HG03571 (cell line): ENCODE measurements around the gene TCERG1L.

Experiments used
- ATAC-seq: cut with Tn5 transposase; IDR thresholded peaks from one replicate; pipeline ENCODE4 v1.9.1; 2021; ENCODE audit not compliant: unreplicated experiment

TCERG1L gene

DNA sequence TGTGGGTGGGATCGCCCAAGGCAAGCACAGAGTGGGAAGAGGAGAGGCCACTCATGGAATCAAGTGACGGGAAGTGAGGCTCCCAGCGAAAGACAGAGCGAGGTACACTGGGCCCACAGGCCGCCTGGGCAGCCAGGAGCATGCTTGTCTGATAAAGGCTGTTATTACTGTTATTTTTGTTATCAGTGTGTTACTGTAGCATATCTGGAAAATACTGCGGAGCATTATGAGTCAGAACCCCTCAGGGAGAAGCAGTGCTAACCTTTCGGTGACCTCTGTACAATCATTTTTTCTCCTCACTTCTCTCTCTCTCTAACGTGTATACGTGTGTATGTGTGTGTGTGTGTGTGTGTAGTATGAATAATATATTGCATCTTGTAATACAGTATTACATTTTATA lies 3.8 kb upstream of the TCERG1L start:
- no peak for ATAC-seq

DNA sequence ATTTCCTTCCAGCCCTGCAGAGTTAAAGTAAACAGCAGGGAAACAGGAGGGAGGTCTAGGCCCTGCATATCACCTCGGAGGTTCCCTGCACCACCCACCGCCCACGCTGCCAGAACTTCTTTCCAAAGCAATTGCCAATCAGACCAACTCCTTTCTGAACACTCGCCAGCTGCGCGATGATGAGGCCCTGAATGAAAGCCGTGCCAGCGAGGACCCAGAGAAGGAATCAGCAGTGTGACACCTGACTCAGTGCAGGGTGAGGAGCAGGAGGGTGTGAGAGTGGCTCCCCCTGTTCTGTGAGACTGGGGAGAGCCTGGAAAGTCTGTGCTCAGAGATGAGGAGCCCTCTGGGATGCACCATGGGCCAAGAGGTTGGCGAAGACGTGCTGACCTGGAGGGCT lies 3.3 kb upstream of the TCERG1L start:
- ATAC-seq, result no peak

DNA sequence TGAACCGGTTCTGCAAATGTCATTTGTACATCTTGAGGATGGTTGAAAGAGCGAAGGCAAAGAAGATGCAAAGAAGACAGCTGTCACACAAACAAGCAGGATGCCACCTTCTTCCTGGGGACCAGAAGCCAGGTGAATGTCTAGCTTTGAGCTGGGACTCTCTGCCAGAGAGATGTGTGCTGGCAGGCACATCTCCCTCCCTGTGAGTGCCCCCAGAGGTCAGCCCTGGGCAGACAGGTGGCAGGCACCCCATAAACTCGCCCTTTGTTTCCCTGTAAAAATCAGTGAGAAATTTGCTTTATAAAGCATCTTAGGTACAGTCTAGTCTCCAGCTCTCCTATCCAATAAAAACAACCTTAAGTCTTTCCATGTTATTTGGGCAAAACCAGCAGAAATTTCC lies 2.6 kb upstream of the TCERG1L start:
- no peak for ATAC-seq

DNA sequence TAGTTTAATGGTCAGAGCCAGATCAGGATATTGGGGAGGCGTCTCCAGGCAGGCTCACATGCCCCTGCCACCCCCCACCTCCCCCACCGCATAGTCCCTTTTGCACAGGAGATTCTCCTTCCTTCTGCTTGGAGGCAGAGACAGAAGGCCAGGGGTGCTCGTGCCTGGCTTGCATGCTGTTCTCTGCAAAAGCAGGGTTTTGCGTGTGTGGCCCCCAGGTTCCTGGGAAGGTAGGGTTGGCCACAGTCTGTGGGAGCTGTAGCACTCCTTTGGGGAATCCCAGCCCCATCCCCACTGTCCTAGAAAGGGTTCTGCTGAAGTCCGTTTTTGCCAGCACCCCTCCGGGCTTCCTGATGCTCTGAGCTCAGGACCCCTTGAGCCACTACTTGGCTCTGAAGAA lies 1.9 kb upstream of the TCERG1L start:
- no peak for ATAC-seq

DNA sequence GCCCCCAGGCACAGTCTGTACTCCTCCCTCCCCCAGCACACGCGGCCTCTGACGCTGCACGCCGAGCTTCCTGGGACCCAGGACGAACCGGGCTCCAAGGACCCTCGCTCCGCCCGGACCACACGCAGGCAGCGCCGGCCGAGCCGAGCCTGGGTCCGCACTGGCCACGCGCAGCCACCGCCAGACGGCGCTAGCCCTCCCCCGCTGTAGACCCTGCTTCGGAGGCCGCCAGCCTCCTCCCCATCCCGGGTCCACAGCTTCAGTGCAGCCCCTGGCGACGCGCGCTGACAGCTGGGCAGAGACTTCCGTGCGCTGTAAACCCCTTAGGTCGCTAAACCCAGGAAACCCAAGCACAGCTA lies 936 bp upstream of the TCERG1L start:
- ATAC-seq, result no peak

DNA sequence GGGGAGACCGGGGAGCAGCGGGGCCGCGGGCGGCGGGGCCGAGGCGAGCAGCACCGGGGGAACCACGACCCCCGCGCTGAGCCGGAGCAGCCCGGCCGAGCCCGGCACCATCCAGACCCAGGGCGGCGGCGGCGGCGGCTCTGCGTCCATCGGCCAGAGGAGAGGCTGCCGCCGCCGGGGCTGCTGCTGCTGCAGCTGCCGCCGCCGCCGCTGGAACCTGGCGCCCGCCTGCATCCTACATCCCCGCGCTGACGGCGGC lies 190 bp downstream of the TCERG1L start:
- ATAC-seq, result no peak

DNA sequence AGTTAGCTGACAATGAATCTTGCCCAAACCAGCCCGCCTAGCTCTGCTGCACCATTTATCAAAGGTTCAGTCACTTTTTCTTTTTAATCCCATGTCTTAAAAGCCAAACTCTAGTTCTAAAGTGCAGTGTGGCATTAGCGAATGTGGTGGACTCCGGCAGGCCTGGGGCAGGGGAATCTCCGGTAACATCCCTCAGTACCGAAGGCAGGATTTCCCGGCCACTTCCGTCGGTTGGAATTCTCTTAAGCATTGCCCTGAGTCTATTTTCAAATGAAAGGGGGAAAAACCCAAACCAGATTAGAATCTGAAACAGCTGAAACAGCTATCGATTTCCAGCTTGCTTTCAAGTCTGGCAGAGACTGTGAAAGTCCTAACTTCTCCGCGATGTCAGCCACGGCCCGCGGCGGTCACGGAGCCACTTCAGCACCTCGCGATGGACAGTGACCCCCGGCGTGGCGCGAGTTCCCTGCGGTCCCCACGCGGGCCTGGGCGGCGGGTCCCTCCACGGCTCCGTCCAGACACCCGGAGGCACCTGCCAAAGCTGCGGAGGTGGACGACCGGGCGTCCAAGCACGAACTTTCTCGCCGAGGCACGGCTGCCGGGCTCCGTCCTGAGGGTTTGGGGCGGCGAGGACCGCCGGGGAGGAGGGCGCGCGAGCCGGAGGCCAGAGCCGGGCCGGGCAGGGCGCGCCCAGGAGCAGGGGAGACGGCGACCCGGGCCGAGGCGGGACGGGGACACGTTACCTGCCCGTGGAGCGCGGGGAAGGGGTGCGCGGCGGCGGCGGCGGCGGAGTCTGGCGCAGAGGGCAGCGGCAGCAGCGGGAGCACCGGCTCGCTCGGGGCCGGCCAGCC lies 745 bp downstream of the TCERG1L start:
- no peak for ATAC-seq

DNA sequence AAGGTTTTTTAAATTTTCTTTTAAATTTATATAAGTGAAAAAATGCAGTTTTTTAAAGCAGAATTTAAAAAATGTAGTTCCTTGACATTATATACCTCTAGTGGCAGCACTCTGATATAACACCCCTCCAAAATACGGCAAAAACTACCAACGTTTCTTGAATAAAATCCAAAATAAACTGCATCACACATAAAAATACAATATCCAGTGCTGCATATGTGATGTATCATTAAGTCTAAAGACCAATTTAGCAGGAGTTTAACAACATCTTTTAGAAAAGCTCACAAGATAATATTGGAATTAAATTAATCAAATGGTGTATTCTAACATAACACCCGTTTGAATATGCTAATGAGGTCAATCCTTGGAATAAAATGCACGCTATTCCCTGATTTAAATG lies 1.4 kb downstream of the TCERG1L start:
- no peak for ATAC-seq

DNA sequence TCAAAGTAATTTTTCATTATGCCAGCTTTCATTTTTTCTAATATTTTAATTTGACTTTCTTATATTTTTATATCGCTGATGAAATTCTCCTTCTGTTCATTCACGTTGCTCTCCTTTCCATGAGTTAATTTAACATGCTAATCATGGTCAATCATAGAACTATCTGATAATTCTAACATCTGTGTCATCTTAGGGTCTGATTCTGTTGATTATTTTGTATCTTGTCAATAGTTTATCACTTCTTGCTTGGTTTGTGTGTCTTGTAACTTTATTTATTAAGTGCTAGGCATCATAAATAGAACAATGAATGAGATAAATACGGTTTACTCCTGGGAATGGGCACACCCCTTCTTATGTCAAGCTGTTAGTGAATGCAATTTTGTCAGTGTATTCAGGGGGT lies 11.0 kb downstream of the TCERG1L start:
- no peak for ATAC-seq

DNA sequence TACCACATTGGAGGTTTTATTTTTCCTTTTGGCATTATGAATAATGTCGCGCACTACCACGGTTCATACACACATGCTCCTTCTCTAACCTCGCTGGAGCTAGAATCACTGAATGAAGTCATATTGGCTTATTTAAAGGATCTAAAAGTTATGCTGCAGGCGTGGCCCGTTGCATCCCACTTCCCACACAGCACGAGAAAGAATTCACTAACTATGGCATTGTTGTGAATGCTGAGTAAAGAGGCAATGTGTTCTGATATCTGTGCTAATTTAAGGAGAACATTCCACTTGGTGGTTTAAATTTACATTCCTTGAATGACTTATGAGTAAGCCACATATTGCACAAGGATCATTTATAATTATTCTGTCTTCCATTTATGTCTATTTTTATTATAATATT lies 20.7 kb downstream of the TCERG1L start:
- ATAC-seq, result no peak

DNA sequence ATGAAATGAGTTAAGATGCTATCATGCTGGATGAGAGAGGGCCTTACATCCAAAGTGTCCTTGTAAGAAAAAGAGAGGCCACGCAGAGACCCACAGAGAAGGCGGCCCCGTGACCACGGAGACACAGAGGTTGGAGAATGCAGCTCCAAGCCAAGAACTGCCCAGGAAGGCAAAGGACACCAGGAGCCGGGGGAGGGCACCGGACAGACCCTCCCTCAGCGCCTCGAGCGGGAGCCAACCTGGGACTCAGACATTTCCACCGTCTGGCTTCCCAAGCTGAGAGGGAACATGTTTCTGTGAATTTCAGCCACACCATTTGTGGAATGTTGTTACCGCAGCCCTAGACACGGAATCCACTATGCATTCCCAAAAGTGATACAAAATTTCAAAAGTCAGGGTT lies 22.9 kb downstream of the TCERG1L start:
- ATAC-seq, result no peak

DNA sequence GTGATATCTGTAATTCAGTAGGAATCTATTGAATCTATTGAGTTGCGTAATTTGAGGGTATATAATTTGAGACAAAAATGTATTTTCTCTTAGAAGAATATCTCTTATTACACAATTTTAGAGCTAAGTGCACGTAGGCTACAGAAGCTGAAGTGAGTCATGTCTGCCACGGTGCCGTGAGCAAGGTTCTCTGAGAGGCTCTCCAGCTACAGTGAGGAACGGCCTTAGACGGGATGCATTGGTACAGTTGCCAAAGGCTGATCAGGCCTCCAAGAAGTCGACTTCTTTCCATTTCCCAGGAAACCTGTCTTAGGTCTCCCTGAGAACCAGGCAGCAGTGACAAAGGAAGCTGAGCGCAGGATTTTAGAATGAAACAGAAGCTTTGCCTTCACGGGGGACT lies 28.6 kb downstream of the TCERG1L start:
- ATAC-seq, result no peak

DNA sequence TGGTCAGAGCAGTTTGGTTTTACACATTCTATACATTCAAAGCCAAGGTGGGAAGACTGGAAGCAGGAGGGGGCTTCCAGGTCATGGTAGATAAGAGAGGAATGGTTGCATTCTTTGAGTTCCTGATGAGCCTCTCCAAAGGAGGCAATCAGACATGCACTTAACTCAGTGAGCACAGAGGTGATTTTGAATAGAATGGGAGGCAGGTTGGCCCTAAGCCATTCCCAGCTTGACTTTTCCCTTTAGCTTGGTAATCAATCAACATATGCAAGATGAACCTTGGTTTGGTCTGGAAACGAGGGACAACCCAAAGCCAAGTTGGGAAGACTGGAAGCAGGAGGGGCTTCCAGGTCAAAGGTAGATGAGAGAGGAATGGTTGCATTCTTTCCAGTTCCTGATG lies 31.4 kb downstream of the TCERG1L start:
- ATAC-seq, result no peak

DNA sequence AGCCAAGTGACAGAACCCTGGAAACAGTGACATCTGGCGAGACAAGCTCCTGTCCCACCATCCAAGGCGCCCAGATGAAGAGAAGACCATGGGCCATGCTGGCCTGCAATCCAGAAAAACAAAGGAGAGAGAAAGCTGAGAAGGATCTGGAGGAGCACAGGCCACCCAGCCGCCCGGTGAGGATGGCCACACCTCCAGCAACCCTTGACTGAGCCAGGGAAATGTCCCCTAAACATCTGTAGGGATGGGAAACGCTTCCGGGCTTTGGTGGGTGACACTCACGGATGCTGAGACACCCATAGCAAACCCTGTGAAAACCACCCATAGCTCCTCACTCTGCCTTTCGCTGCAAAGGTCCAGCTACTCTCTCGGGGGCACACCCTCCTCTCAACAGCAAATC lies 32.0 kb downstream of the TCERG1L start:
- ATAC-seq, result no peak

DNA sequence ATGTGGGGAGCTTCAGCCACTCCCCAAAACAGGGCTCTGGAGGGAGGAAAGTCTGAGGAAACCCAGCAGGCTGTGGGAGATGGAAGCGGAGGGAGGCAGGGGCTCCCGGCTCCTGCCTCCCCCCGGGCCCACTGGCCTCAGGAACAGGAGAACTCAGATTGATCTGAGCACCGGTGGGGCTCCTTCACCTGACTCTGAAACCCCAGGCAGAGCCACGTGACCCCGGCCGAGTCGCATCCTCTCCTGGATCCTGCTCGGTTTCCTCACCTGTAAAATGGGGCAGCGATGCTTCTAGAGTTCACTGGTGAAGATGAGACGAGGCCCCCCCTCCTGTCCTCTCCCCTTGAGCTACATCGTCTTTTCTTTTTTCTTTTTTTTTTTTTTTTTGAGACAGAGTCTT lies 33.6 kb downstream of the TCERG1L start:
- ATAC-seq, result no peak

DNA sequence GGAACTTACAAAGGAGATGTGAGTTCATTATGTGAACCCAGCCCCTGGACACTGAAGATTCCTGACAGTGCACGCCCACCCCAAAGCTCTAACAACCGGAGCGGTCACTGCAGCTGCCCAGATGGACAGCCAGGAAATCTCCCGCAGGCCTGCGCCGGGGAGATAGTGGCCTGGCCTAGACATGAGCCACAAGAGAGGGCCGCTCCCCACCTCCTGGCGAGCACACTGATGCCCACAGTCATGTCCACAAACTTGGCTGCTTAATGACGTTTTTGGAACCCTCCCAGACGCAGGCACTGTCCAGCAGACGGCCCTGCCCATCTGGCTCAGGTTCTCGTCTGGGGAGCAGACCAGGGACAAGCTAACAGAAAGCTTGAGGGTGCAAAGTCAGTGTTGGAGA lies 34.2 kb downstream of the TCERG1L start:
- ATAC-seq, result no peak

DNA sequence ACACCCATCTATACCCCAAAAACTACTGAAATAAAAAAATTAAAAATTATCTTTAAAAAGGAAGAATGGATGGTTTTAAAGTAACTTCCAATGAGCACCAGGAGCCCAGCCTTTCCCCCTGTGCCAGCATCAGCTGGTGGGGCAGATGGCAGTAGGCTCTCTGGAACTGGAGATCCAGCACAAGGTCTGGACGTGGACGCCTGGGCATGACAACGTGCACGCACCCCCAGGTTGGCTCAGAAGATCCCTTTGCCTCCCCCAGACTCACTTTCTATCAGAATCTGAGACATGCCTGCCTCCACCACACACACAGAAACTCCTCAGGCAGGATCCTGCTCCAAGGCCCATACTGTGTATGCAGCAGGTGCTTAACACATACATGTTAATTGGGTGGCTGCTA lies 35.8 kb downstream of the TCERG1L start:
- no peak for ATAC-seq

DNA sequence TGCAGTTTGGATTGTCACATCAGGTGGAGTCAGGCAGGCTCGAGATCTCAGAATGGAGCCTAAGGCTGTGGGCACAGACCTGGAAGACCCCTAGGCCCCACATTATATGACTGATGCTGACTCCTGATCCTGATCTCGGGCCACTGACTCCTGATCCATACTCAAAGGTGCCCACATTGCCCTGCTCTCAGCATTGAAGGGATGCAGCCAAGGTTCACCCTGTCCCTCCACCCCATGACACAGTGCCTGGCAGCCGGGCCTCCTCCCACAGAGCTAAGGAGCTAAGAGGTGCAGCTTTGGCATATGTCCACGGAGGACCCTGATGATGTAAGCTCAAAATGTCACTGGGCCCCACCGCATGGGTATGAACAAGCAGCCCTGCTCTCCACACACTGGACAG lies 36.6 kb downstream of the TCERG1L start:
- ATAC-seq, result no peak

DNA sequence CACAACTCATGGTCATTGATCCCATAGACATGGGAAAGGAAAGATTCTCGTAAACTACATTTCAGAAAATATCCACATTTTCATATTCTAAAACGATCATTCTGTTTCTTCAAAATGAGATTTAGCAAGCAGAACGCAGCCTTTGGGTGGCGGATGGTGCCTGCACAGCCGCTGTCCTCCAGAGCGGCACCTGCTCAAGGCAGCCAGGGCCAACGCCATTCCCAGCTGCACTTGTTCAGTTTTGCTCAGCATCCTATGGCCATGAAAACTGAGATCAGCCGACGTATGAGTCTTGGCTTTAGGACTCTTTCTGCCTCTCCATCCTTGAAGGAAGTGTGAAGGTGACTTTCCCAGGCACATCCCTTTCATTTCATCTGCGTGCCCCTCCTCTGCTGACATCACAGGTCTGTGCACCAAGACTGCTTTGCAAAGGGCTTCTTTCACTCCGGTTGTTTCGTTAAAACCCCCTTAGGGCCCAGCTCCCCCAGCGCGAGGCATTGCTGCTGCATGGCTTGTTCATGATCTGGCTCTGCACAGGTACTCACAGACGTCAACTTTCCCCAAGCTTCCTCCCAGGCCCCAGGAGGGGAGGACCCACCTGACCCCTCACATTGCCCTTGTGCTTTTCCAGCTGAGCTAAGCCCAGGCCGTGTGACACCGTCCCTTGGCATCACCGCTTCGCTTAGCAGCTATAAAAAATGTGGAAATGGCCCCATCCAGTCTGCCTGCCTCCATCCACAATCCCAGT lies 37.2 kb downstream of the TCERG1L start:
- no peak for ATAC-seq

DNA sequence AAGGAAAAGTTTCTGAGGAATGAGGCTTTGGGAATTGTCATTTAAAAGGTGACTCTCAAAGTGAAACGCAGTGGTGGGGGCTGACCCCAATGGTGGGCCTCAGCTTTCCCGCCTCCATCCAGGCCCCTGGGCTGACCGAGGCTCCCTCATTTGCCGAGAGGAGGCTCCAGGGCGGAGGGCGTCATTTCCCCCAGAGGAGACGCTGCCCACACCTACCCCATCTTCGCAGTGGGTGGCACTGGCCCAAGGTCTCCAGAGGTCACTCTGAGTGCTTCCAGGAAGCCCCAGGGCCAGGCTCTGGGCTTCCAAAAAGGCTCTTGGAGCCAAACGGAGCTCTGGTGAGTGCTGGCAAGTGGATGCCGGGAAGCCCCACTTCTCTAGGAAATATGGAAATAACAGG lies 38.0 kb downstream of the TCERG1L start:
- ATAC-seq, result no peak

DNA sequence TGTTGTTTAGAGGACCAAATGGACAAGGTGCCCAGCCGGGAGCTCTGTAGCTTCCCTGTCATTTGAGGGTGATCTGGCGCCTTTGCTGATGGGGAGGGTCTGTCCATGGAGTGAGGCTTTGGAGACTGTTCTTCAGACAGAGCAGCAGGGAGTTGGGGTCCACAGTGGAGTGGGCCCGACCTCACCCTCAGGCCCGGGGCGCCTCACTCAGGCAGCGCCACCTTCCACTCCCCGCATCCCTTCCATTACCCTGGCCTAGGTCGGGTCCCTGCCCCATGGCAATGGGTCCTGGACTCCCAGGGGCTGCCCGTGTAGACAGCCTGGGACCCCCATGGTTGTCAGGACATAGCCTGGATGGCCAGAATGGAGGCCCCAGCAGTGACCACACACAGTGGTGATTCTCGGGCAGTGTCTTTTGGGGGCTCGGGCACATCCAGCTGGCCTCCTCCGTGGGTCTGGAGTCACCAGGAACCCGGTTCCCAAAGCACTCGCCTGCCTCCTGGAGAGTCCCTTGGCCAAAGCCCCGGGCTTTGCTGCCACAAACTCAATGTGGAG lies 38.5 kb downstream of the TCERG1L start:
- ATAC-seq, result no peak

DNA sequence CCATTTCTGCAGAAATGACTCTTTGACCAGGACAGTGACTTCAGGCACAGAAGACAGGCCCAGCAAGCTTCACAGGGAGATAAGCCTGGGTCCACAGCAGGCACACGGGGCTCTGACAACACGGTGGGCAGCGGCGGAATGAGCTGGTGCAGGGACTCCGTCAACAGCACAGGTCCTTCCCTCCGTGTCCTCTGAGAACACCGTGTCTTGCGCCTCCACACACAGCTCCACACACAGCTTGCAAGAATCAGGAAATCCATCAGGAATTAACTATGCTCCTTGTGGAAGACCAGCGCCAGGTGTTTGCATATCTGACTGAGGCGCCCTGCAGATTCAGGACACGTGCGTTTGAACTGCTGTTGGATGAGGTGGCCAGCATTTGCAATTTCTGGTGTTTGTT lies 39.6 kb downstream of the TCERG1L start:
- no peak for ATAC-seq
